A673 (cell line): ENCODE measurements around the gene UNC13D. TPM values are rescaled to one million over a fixed set of nuclear protein-coding genes. Genes with fewer than 3 reads are reported as not detected.

ENCODE experiments used
- BruUV-seq: library from RNA; stranded (reverse); fragments of 400-500 nt; replicated peaks from 2 replicates; lab custom pipeline; 2021; lab: Mats Ljungman, UMichigan
- CTCF ChIA-PET: fragments of 300-600 bp; sonication (Branson Sonifier 250); formaldehyde crosslinking; loops from one replicate; lab custom pipeline; 2022; ENCODE audit warnings: antibody characterized with exemption; lab: Charles Lee
- POLR2A ChIA-PET: fragments of 300-600 bp; sonication (Branson Sonifier 250); formaldehyde crosslinking; loops from one replicate; lab custom pipeline; 2022; ENCODE audit warnings: antibody characterized with exemption; ENCODE audit not compliant: low non-redundant PET; lab: Charles Lee
- DNase-seq: peaks from one replicate; pipeline ENCODE4 v3.0.0-alpha.2; 2015; ENCODE audit warnings: low spot score
- H3K27ac ChIP-seq: fragments of 200-600 bp; sonication (generic); 2 replicates; pipeline ENCODE4 v1.5.1; 2016; ENCODE audit warnings: mixed run types, low read depth, mild to moderate bottlenecking, mixed read lengths, antibody characterized with exemption, low read length; ENCODE audit not compliant: poor library complexity, severe bottlenecking
- H3K27me3 ChIP-seq: fragments of 200-600 bp; sonication (generic); replicated peaks from 2 replicates; pipeline ENCODE4 v1.6.1; 2017; ENCODE audit warnings: mixed run types, low read depth, mild to moderate bottlenecking, mixed read lengths, antibody characterized with exemption, low read length; ENCODE audit not compliant: insufficient read depth, poor library complexity
- H3K36me3 ChIP-seq: fragments of 200-600 bp; sonication (generic); 2 replicates; pipeline ENCODE4 v1.6.1; 2016; ENCODE audit warnings: mixed run types, mild to moderate bottlenecking, mixed read lengths, antibody characterized with exemption, low read length; ENCODE audit not compliant: insufficient read depth, poor library complexity, severe bottlenecking
- H3K4me1 ChIP-seq: fragments of 200-600 bp; sonication (generic); 2 replicates; pipeline ENCODE4 v1.6.1; 2017; ENCODE audit warnings: mixed run types, mild to moderate bottlenecking, mixed read lengths, antibody characterized with exemption, low read length; ENCODE audit not compliant: insufficient read depth, poor library complexity, severe bottlenecking
- H3K4me3 ChIP-seq: fragments of 200-600 bp; sonication (generic); 2 replicates; pipeline ENCODE4 v1.5.1; 2016; ENCODE audit warnings: low read depth, mixed run types, mild to moderate bottlenecking, mixed read lengths, low read length; ENCODE audit not compliant: poor library complexity, severe bottlenecking
- H3K9me3 ChIP-seq: fragments of 200-600 bp; sonication (generic); 2 replicates; pipeline ENCODE4 v1.6.1; 2016; ENCODE audit warnings: mixed run types, low read depth, mild to moderate bottlenecking, mixed read lengths, antibody characterized with exemption, low read length; ENCODE audit not compliant: poor library complexity, severe bottlenecking
- EZH2 ChIP-seq: fragments of 200-600 bp; sonication (generic); IDR thresholded peaks from 2 replicates; pipeline ENCODE4 v1.6.1; 2017; ENCODE audit warnings: borderline replicate concordance, low read depth, mild to moderate bottlenecking, mixed read lengths, antibody characterized with exemption, low read length; ENCODE audit not compliant: poor library complexity, severe bottlenecking
- intact Hi-C: fragments of 100-400 bp; cut with micrococcal nuclease; formaldehyde crosslinking; loops from one replicate; pipeline ENCODE4 v1.10.0; 2022; ENCODE audit not compliant: unreplicated experiment
- total RNA-seq: library from RNA; stranded (reverse); gene quantifications from 2 replicates; pipeline ENCODE4 v1.2.3, GENCODE V29; 2021
- TF ChIP-seq, protein P1 (sequence below): fragments of 300-800, 200-600 bp; sonication (generic); conservative IDR thresholded peaks from 2 replicates; pipeline ENCODE4 v1.5.1; 2017; ENCODE audit warnings: low read depth, mild to moderate bottlenecking, antibody characterized with exemption, low read length, moderate library complexity, mixed read lengths

Gene UNC13D
- total RNA-seq, 1 experiment from 2014 or later: 0.37 TPM

DNA sequence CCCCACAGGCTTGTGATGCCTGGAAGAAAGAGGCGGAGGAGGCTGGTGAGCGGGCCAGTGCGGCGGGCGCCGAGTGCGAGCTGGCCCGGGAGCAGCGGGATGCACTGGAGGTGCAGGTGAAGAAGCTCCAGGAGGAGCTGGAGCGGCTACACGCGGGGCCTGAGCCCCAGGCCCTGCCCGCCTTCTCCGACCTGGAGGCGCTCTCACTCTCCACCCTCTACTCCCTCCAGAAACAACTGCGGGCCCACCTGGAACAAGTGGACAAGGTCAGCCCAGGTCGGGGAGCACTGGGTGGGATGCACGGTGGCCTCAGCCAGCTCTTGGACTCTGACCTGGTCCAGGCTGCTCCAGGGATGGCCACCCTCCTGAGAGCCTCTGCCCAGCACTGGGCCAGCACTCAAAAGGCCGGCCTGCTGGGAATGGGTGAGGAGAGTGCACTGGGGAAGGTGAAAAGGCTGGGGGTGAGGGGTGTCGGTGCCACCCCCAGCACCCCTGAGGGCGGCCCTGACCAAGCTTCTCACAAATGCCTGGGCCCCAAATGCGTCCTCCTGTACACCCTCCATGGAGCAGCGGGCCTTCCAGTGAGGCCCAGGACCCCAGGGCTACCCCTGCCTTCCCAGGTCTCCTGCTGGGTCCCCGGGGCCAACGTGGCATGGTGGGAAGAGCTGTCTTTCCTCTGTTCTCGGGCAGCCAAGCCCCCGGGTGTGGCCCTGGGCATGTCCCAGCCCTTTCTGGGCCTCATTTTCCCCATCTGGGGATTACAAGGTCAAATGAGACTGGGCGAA lies 20.8 kb downstream of the UNC13D start:
- intact Hi-C loops: no loop called here
- Histone ChIP-seq H3K9me3 (no peaks in the 10 kb centered on the region), H3K36me3 (peaks cover 48% of the 10 kb centered on the region), H3K27ac (no peak overlapping the region), H3K27me3 (no peaks in the 10 kb centered on the region), H3K4me1 (peaks cover 11% of the 10 kb centered on the region), H3K4me3 (no peak overlapping the region)
- ChIA-PET CTCF (interaction anchor here (0.6 kb wide), 1 partner anchor 76 kb away, joined by 7 read pairs; no protein-coding TSS in a partner anchor), POLR2A (no interaction called here)
- DNase-seq: no peak
- BruUV-seq: no TSS peak
- TF ChIP-seq, protein P1, sequence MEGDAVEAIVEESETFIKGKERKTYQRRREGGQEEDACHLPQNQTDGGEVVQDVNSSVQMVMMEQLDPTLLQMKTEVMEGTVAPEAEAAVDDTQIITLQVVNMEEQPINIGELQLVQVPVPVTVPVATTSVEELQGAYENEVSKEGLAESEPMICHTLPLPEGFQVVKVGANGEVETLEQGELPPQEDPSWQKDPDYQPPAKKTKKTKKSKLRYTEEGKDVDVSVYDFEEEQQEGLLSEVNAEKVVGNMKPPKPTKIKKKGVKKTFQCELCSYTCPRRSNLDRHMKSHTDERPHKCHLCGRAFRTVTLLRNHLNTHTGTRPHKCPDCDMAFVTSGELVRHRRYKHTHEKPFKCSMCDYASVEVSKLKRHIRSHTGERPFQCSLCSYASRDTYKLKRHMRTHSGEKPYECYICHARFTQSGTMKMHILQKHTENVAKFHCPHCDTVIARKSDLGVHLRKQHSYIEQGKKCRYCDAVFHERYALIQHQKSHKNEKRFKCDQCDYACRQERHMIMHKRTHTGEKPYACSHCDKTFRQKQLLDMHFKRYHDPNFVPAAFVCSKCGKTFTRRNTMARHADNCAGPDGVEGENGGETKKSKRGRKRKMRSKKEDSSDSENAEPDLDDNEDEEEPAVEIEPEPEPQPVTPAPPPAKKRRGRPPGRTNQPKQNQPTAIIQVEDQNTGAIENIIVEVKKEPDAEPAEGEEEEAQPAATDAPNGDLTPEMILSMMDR: no peak
- no peak for TF ChIP-seq EZH2

DNA sequence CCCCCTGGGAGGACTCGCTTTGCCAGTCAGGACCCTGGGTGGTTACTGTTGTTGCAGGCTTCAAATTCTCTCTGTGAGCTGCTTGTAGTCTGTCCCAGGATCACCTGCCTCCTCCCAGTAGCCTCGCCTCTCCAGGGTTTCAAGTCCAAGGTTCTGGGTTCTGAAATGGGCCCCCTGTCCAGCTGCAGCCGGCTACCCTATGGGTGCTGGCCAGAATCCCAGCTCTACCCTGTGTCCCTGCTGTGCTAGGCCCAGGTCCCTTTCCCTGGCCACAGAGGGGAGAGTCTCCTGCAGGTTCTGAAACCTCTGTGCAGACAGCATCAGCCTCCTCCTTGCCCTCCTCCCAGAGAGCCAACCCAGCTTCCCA lies 21.4 kb downstream of the UNC13D start:
- Histone ChIP-seq H3K4me1 (peaks cover 8% of the 10 kb centered on the region), H3K27me3 (no peaks in the 10 kb centered on the region), H3K4me3 (no peak overlapping the region), H3K9me3 (no peaks in the 10 kb centered on the region), H3K36me3 (peaks cover 52% of the 10 kb centered on the region), H3K27ac (no peak overlapping the region)
- intact Hi-C loops: no loop called here
- BruUV-seq: no TSS peak
- CTCF ChIA-PET: interaction anchor here (1.4 kb wide), 1 partner anchor 8 kb away, joined by 3 read pairs; no protein-coding TSS in a partner anchor
- POLR2A ChIA-PET: no interaction called here
- TF ChIP-seq, protein P1: no peak
- TF ChIP-seq EZH2: no peak
- no peak for DNase-seq

DNA sequence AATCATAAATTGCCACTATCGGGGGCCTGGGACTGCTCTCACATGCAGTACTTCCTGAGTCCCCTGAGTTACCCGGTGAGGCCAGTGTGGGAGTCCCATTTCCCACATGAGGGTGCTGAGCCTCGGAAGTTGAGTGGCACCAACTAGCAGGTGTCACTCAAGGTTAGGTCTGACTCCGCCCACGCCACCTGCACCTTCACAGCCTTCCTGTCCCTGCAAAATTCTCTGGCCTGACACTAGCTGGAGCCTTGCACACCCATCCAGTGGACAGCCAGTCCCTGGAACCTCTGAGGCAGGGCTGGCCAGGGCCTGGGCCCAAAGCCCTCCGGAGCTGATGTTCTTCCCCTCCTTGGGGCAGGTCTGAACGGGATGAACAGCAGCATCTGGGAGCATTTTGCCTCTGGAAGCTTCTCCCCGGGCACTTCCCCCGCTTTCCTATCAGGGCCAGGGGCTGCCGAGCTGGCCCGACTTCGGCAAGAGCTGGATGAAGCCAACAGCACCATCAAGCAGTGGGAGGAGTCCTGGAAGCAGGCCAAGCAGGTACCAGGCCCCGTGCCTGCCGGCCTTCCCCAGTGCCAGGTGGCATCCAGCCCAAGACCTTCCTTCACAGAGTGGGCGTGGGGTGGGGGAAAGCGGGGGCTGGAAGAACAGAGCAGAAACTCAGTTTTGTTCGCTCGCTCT lies 21.9 kb downstream of the UNC13D start:
- ChIA-PET CTCF (interaction anchor here (0.6 to 1.4 kb wide), 2 partner anchors 8 to 77 kb away, joined by 3 read pairs; no protein-coding TSS in a partner anchor), POLR2A (no interaction called here)
- Histone ChIP-seq H3K9me3 (no peaks in the 10 kb centered on the region), H3K27ac (no peak overlapping the region), H3K4me1 (peaks cover 3% of the 10 kb centered on the region), H3K27me3 (no peaks in the 10 kb centered on the region), H3K4me3 (no peak overlapping the region), H3K36me3 (peaks cover 57% of the 10 kb centered on the region)
- TF ChIP-seq EZH2: no peak
- TF ChIP-seq, protein P1: no peak
- no TSS peak for BruUV-seq
- intact Hi-C loops: no loop called here
- no peak for DNase-seq
